T-cell (primary cell): ENCODE measurements around the gene HACD1. TPM values are rescaled to one million over a fixed set of nuclear protein-coding genes. Genes with fewer than 3 reads are reported as not detected.

Source experiments
- ATAC-seq, 4 experiments: fragments of 200-7000 bp in 3 of 4; fragments of 150-1000 bp in 1 of 4; cut with Tn5 transposase; replicated peaks in 1 of 4; 1 replicate in 3 of 4; 2 replicates in 1 of 4; pipeline ENCODE4 v1.10.0; 2021; ENCODE audit warnings: moderate library complexity in 3 of 4, mild to moderate bottlenecking in 2 of 4, moderate number of reproducible peaks in 1 of 4
- CTCF ChIA-PET, 2 donors: fragments of 300-600 bp; sonication (Branson Sonifier 250); formaldehyde crosslinking; loops; one replicate each; lab custom pipeline; 2022; ENCODE audit warnings: antibody characterized with exemption in 2 of 2; lab: Charles Lee
- POLR2A ChIA-PET, 2 donors: fragments of 300-600 bp; sonication (Branson Sonifier 250); formaldehyde crosslinking; loops; one replicate each; lab custom pipeline; 2022; ENCODE audit warnings: antibody characterized with exemption in 2 of 2; lab: Charles Lee
- DNase-seq, 35 experiments: peaks; one replicate each; pipeline versions ENCODE4 v3.0.0 to v3.0.0-alpha.2; 2013 to 2023
- H3K27ac ChIP-seq: one replicate; pipeline ENCODE4 v1.5.1; 2013; ENCODE audit warnings: low read length
- H3K27me3 ChIP-seq, 2 experiments: replicated peaks in 1 of 2; 1 replicate in 1 of 2; 2 replicates in 1 of 2; pipeline versions ENCODE4 v1.6.1 to v1.7.0; 2013; ENCODE audit warnings: low read length in 1 of 2, mixed read lengths in 1 of 2; ENCODE audit not compliant: control insufficient read depth in 2 of 2, insufficient read depth in 2 of 2; ENCODE audit errors: extremely low read depth in 1 of 2
- H3K36me3 ChIP-seq, 2 donors: 1 replicate in 1 of 2; 2 replicates in 1 of 2; pipeline versions ENCODE4 v1.6.1 to v1.7.0; 2013; ENCODE audit warnings: low read length in 1 of 2; ENCODE audit not compliant: control insufficient read depth in 2 of 2, insufficient read depth in 1 of 2; ENCODE audit errors: extremely low read depth in 1 of 2
- H3K4me1 ChIP-seq, 2 experiments: 1 replicate in 1 of 2; 2 replicates in 1 of 2; pipeline versions ENCODE4 v1.6.1 to v1.7.0; 2013; ENCODE audit warnings: low read length in 2 of 2, mixed read lengths in 1 of 2; ENCODE audit not compliant: insufficient read depth in 2 of 2, control insufficient read depth in 1 of 2; ENCODE audit errors: extremely low read depth in 1 of 2
- H3K4me3 ChIP-seq, 2 donors: 1 replicate in 1 of 2; 2 replicates in 1 of 2; pipeline versions ENCODE4 v1.5.1 to v1.7.0; 2013; ENCODE audit warnings: mild to moderate bottlenecking in 2 of 2, low read length in 1 of 2, moderate library complexity in 1 of 2; ENCODE audit not compliant: control insufficient read depth in 1 of 2; ENCODE audit errors: extremely low read depth in 1 of 2
- H3K9me3 ChIP-seq: 2 replicates; pipeline ENCODE4 v1.7.0; 2013
- H3K27ac Mint-ChIP-seq, 2 donors: one replicate each; pipeline ENCODE4 v1.8.0; 2020 to 2021; ENCODE audit warnings: mild to moderate bottlenecking in 2 of 2, mixed read lengths in 2 of 2
- H3K27me3 Mint-ChIP-seq, 2 donors: one replicate each; pipeline ENCODE4 v1.8.0; 2021 to 2022; ENCODE audit warnings: mixed read lengths in 2 of 2
- H3K36me3 Mint-ChIP-seq: one replicate; pipeline ENCODE4 v1.8.0; 2021; ENCODE audit warnings: mixed read lengths
- H3K4me1 Mint-ChIP-seq, 3 donors: one replicate each; pipeline ENCODE4 v1.8.0; 2020 to 2022; ENCODE audit warnings: mixed read lengths in 3 of 3, mild to moderate bottlenecking in 1 of 3
- H3K4me3 Mint-ChIP-seq, 3 donors: one replicate each; pipeline ENCODE4 v1.8.0; 2020 to 2022; ENCODE audit warnings: mild to moderate bottlenecking in 3 of 3, mixed read lengths in 3 of 3, moderate library complexity in 3 of 3
- H3K9me3 Mint-ChIP-seq, 3 donors: one replicate each; pipeline ENCODE4 v1.8.0; 2020 to 2022; ENCODE audit warnings: mixed read lengths in 3 of 3
- WGBS: methylation state at CpG from one replicate; pipeline ENCODE4 v1.1.5; 2013; ENCODE audit warnings: missing lambda C conversion rate; ENCODE audit not compliant: insufficient coverage; 5-methylcytosine and 5-hydroxymethylcytosine counted together
- total RNA-seq, 35 experiments: library from RNA in 6 of 35; stranded (reverse) in 6 of 35; fragments of 120-200 nt in 1 of 35; gene quantifications; one replicate each; pipeline versions ENCODE4 v1.2.1 to v1.2.4 and lab custom pipeline; 2013 to 2026

Gene HACD1
- total RNA-seq, 5 donors from 2014 or later (not counting 1 experiment from before 2014, with no cell fraction given) = 0.39 to 4.2 (median 1.3) TPM

GRCh38 chr10:17651896-17652295 is 34.7 kb upstream of the HACD1 start:
- Histone ChIP-seq H3K4me3 (no peak overlapping the region), H3K4me1 (peaks cover 9 to 19% of the 10 kb centered on the region in 2 experiments), H3K9me3 (no peaks in the 10 kb centered on the region), H3K27me3 (no peaks in the 10 kb centered on the region), H3K36me3 (peaks cover 0 to 8% of the 10 kb centered on the region in 2 donors), H3K27ac (no peak overlapping the region)
- DNase-seq (no peak), ATAC-seq (no peak)
- POLR2A ChIA-PET = interaction anchor here (0.7 to 1.1 kb wide), 2 partner anchors 8 to 831 kb away, joined by 3 read pairs; partner anchors contain the start of gene STAM (in 1 of the 2)
- H3K4me1 Mint-ChIP-seq = peaks cover 85 to 88% (median 85%) of the 10 kb centered on the region in 3 donors
- H3K27me3 Mint-ChIP-seq = no peaks in the 10 kb centered on the region
- CTCF ChIA-PET = interaction anchor here in 1 of 2 donors (1.2 kb wide), 1 partner anchor 19 kb away, joined by 3 read pairs; no protein-coding TSS in a partner anchor
- H3K4me3 Mint-ChIP-seq = no peak overlapping the region
- peak overlapping the region; percentile 11 to 46 for H3K27ac Mint-ChIP-seq
- H3K9me3 Mint-ChIP-seq = peaks cover 0 to 12% (median 0%) of the 10 kb centered on the region in 3 donors
- peaks cover 51% of the 10 kb centered on the region for H3K36me3 Mint-ChIP-seq

- Histone ChIP-seq H3K27me3 (no peaks in the 10 kb centered on the region), H3K4me3 (no peak overlapping the region), H3K27ac (no peak overlapping the region), H3K4me1 (peaks cover 20 to 22% of the 10 kb centered on the region in 2 experiments), H3K36me3 (peaks cover 0 to 8% of the 10 kb centered on the region in 2 donors), H3K9me3 (no peaks in the 10 kb centered on the region)
- DNase-seq (no peak), ATAC-seq (no peak)
- Mint-ChIP-seq H3K27me3 (no peaks in the 10 kb centered on the region), H3K4me3 (peak overlapping the region in 1 of 3 donors; percentile 44), H3K4me1 (peaks cover 82 to 86% (median 84%) of the 10 kb centered on the region in 3 donors), H3K27ac (peak overlapping the region; percentile 57 to 80), H3K9me3 (peaks cover 0 to 12% (median 0%) of the 10 kb centered on the region in 3 donors), H3K36me3 (peaks cover 47% of the 10 kb centered on the region)
- ChIA-PET CTCF (interaction anchor here in 1 of 2 donors (0.7 kb wide), 2 partner anchors 210 to 1794 kb away, joined by 3 to 5 read pairs; no protein-coding TSS in a partner anchor), POLR2A (interaction anchor here in 1 of 2 donors (2.0 kb wide), 1 partner anchor 19 kb away, joined by 8 read pairs; no protein-coding TSS in a partner anchor)
- WGBS = no CpG with 5 or more reads among the region's 8 CpGs
Observed at GRCh38 chr10:17650416-17650815, 33.2 kb upstream of the HACD1 start.

- Histone ChIP-seq H3K36me3 (peaks cover 0 to 8% of the 10 kb centered on the region in 2 donors), H3K4me3 (no peak overlapping the region), H3K27ac (no peak overlapping the region), H3K9me3 (no peaks in the 10 kb centered on the region), H3K27me3 (no peaks in the 10 kb centered on the region), H3K4me1 (peaks cover 23 to 26% of the 10 kb centered on the region in 2 experiments)
- ChIA-PET POLR2A (interaction anchor here in 1 of 2 donors (2.0 kb wide), 1 partner anchor 20 kb away, joined by 8 read pairs; no protein-coding TSS in a partner anchor), CTCF (interaction anchor here in 1 of 2 donors (0.7 kb wide), 1 partner anchor 1793 kb away, joined by 3 read pairs; no protein-coding TSS in a partner anchor)
- DNase-seq (no peak), ATAC-seq (no peak)
- Mint-ChIP-seq H3K4me1 (peaks cover 82 to 85% (median 84%) of the 10 kb centered on the region in 3 donors), H3K27ac (peak overlapping the region in 1 of 2 donors; percentile 77), H3K9me3 (peaks cover 0 to 12% (median 0%) of the 10 kb centered on the region in 3 donors), H3K36me3 (peaks cover 43% of the 10 kb centered on the region), H3K27me3 (no peaks in the 10 kb centered on the region), H3K4me3 (peak overlapping the region in 1 of 3 donors; percentile 65)
- no CpG with 5 or more reads among the region's 2 CpGs for WGBS
Observed at GRCh38 chr10:17649836-17650235, 32.7 kb upstream of the HACD1 start.

GRCh38 chr10:17649052-17649451 is 31.9 kb upstream of the HACD1 start:
- Histone ChIP-seq H3K4me3 (no peak overlapping the region), H3K36me3 (peaks cover 0 to 8% of the 10 kb centered on the region in 2 donors), H3K27ac (peak overlapping the region; percentile 53), H3K9me3 (no peaks in the 10 kb centered on the region), H3K4me1 (peaks cover 27 to 30% of the 10 kb centered on the region in 2 experiments), H3K27me3 (no peaks in the 10 kb centered on the region)
- Mint-ChIP-seq H3K4me3 (peak overlapping the region; percentile 65 to 77 (median 72)), H3K27me3 (no peaks in the 10 kb centered on the region), H3K9me3 (peaks cover 0 to 12% (median 0%) of the 10 kb centered on the region in 3 donors), H3K27ac (peak overlapping the region; percentile 50 to 94), H3K4me1 (peaks cover 84 to 86% (median 84%) of the 10 kb centered on the region in 3 donors), H3K36me3 (peaks cover 38% of the 10 kb centered on the region)
- POLR2A ChIA-PET = interaction anchor here in 1 of 2 donors (0.5 kb wide), 1 partner anchor 10 kb away, joined by 4 read pairs; no protein-coding TSS in a partner anchor
- 88% methylated on average over 1 of the region's 4 CpGs for WGBS
- ATAC-seq (no peak), DNase-seq (no peak)
- CTCF ChIA-PET = interaction anchor here (0.6 to 1.3 kb wide), 2 partner anchors 9 to 283 kb away, joined by 3 read pairs; no protein-coding TSS in a partner anchor

- H3K4me1 Mint-ChIP-seq = peaks cover 77 to 86% (median 82%) of the 10 kb centered on the region in 3 donors
- H3K9me3 Mint-ChIP-seq = peaks cover 0 to 7% (median 0%) of the 10 kb centered on the region in 3 donors
- peak overlapping the region; percentile 65 to 77 (median 72) for H3K4me3 Mint-ChIP-seq
- WGBS = 44% methylated on average over 9 of the region's 10 CpGs
- Histone ChIP-seq H3K9me3 (no peaks in the 10 kb centered on the region), H3K4me3 (peak overlapping the region; percentile 22 to 25), H3K4me1 (peaks cover 27 to 30% of the 10 kb centered on the region in 2 experiments), H3K27me3 (no peaks in the 10 kb centered on the region), H3K36me3 (peaks cover 0 to 6% of the 10 kb centered on the region in 2 donors), H3K27ac (peak overlapping the region; percentile 53)
- ChIA-PET CTCF (interaction anchor here (0.6 to 1.3 kb wide), 2 partner anchors 10 to 283 kb away, joined by 3 read pairs; no protein-coding TSS in a partner anchor), POLR2A (interaction anchor here in 1 of 2 donors (0.5 to 0.7 kb wide), 4 partner anchors 11 to 42 kb away, joined by 3 to 4 read pairs (median 4); no protein-coding TSS in a partner anchor)
- peaks cover 33% of the 10 kb centered on the region for H3K36me3 Mint-ChIP-seq
- H3K27ac Mint-ChIP-seq = peak overlapping the region; percentile 59 to 94
- ATAC-seq = peak in 2 of 4 experiments; percentile 8 to 17
- no peaks in the 10 kb centered on the region for H3K27me3 Mint-ChIP-seq
- DNase-seq = peak in 34 of 35 experiments; percentile 8 to 63 (median 32)
Observed at GRCh38 chr10:17648243-17649035, 31.3 kb upstream of the HACD1 start.
